Lower leg skin (tissue), 4 donors: Measurements from ENCODE around the gene RTF2. TPM values are rescaled to one million over a fixed set of nuclear protein-coding genes. Genes with fewer than 3 reads are reported as not detected.

Experiments used
- DNase-seq, 2 donors: peaks; one replicate each; pipeline ENCODE4 v3.0.0-alpha.2; 2019; ENCODE audit warnings: low spot score in 2 of 2
- H3K4me3 ChIP-seq: fragments of 200-600 bp; sonication (generic); 2 replicates; pipeline ENCODE4 v1.5.1; 2017; ENCODE audit warnings: mild to moderate bottlenecking, low read depth; ENCODE audit not compliant: poor library complexity, severe bottlenecking
- POLR2A ChIP-seq, 2 donors: fragments of 450-650 bp; IDR thresholded peaks; one replicate each; pipeline ENCODE4 v1.6.1; 2016 to 2017; ENCODE audit warnings: antibody characterized with exemption in 2 of 2, mild to moderate bottlenecking in 1 of 2, moderate library complexity in 1 of 2
- WGBS, 2 donors: methylation state at CpG; one replicate each; pipeline ENCODE4 v1.1.5; 2018; 5-methylcytosine and 5-hydroxymethylcytosine counted together
- intact Hi-C: fragments of 100-400 bp; cut with DNase I; formaldehyde crosslinking; loops from one replicate; pipeline ENCODE4 v1.15.0; 2023; ENCODE audit warnings: low total_unique reads
- total RNA-seq, 4 donors: library from RNA; depleted of rRNA; stranded (reverse); fragments of >200 nt; gene quantifications; one replicate each; pipeline ENCODE4 v1.1.0, GENCODE V29; 2016
- TF ChIP-seq, protein P1 (sequence below), 3 donors: fragments of 450-650 bp; IDR thresholded peaks; one replicate each; pipeline ENCODE4 v1.5.1; 2016; ENCODE audit warnings: antibody characterized with exemption in 3 of 3, mild to moderate bottlenecking in 3 of 3, moderate library complexity in 2 of 3

The RTF2 gene
- total RNA-seq, 4 donors from 2014 or later = 37.0 to 57.8 (median 47.9) TPM

DNA sequence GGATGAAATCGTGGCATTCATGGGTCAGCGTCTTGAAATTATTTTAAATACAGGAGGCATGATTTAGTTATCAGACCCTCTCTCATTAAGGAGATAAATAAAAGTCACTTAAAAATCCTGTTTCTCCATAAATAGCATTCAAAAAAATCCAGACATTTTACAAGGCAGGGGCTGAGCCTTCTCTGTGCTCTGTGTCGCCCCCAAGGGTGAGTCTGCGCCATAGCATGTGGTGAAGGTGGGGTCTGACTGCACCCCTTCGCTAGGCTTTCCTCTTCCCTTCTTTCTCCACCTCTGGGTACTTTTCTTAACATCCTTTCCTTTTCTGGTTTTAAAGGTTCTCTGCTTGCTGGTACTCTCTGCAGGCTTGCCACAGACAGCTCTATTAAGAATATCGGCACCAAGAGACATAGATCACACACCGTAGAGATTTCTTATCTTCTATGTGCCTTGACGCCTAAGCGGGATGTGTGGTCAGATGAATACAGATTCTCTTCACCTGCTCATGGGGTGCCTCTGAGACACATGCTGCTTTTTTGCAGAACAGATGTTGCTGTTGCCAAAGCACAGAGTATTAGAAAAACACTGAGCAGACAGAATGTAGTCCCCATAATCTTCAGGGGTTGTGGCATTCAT is 36.1 kb downstream of the RTF2 start:
- peak in 1 of 2 donors; percentile 25 for DNase-seq
- intact Hi-C loops = no loop called here
- 88 to 91% methylated on average over 9 of the region's 9 CpGs for WGBS, 2 donors
- no peak overlapping the region for H3K4me3 ChIP-seq
- no peak for TF ChIP-seq POLR2A (IDR thresholded peaks at IDR 0.05)

DNA sequence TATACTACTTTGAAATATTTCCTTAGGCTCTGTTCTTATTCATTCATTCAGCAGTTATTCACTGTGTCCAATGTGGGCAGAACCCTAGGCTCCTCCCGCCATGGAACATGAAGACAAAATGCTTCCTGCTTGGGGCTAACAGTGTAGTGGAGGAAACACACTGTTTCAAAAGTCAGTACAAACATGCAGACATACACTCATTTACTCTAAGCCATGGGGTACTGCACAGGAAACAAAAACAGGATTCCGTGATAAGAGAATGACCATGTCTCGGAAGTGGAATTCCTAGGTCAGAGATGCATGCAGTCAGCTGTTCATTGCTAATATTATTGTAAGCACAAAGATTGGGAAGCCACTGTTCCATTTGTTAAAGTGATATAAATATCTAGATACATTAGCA is 37.7 kb downstream of the RTF2 start:
- peak in 1 of 2 donors; percentile 18 for DNase-seq
- H3K4me3 ChIP-seq = no peak overlapping the region
- 64 to 68% methylated on average over 3 of the region's 3 CpGs for WGBS, 2 donors
- intact Hi-C loops = no loop called here
- TF ChIP-seq POLR2A (IDR thresholded peaks at IDR 0.05) = no peak
- TF ChIP-seq, protein P1, sequence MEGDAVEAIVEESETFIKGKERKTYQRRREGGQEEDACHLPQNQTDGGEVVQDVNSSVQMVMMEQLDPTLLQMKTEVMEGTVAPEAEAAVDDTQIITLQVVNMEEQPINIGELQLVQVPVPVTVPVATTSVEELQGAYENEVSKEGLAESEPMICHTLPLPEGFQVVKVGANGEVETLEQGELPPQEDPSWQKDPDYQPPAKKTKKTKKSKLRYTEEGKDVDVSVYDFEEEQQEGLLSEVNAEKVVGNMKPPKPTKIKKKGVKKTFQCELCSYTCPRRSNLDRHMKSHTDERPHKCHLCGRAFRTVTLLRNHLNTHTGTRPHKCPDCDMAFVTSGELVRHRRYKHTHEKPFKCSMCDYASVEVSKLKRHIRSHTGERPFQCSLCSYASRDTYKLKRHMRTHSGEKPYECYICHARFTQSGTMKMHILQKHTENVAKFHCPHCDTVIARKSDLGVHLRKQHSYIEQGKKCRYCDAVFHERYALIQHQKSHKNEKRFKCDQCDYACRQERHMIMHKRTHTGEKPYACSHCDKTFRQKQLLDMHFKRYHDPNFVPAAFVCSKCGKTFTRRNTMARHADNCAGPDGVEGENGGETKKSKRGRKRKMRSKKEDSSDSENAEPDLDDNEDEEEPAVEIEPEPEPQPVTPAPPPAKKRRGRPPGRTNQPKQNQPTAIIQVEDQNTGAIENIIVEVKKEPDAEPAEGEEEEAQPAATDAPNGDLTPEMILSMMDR (IDR thresholded peaks at IDR 0.05) = no peak

DNA sequence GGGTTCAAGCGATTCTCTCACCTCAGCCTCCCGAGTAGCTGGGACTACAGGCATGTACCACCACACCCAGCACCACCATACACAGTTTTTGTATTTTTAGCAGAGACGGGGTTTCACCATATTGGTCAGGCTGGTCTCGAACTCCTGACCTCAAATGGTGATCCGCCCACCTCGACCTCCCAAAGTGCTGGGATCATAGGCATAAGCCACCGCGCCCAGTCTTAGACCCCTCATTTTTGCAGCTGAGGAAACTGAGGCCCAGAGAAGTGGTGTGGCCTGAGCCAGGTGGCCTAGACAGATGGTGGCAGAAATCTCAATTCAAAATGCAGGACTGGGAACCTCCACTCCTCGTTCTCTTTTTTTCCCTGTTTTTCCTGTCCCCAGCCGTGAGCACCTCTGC is 43.5 kb downstream of the RTF2 start:
- WGBS, 2 donors = 95 to 98% methylated on average over 10 of the region's 10 CpGs
- H3K4me3 ChIP-seq = no peak overlapping the region
- intact Hi-C loops = no loop called here
- TF ChIP-seq, protein P1 (IDR thresholded peaks at IDR 0.05) = no peak
- TF ChIP-seq POLR2A (IDR thresholded peaks at IDR 0.05) = no peak
- DNase-seq = peak in 1 of 2 donors; percentile 53

DNA sequence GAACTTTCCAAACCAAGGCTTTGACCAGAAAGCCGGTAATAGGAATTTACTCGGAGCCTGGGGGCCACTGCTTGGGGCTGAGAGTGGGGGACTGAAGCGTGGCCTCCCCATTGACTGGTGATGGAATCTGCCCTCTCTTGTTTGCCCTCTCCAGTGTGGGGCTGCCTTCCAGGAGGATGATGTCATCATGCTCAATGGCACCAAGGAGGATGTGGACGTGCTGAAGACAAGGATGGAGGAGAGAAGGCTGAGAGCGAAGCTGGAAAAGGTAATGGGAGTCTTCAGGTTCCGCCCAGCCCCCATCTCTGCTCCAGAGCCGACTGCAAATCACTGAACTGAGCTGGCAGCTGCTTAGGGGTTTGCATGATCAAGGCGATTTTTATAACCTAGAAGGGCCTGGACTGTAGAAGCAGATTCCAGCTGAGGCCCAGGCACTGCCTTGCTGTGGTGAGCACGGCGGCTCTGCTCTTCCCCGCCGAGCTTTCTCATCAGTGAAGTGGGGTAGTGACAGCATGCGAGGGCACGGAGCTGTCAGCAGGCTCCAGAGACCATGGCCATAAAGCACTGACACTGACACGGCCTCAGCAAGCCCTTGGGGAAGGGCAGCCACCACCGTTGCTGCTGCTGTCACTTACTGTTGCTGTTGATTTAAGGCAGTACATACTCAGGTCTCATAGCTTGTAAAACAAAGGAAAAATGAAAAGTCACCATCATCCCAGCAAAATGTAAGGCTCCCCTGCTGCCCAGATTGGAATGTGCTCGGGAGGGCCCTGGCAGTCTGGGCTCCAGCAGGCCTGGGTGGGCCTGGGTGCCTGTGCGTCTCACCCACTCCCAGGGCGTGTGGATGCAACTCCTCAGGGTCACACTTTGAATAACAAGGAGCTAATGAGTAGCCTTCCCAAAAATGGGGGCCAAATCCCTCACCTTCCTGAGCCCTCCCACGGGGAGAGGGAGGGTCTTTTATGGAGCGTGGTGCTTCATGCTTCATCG is 45.0 kb downstream of the RTF2 start:
- WGBS, 2 donors = 83 to 86% methylated on average over 22 of the region's 22 CpGs
- H3K4me3 ChIP-seq = no peak overlapping the region
- intact Hi-C loops = no loop called here
- DNase-seq = peak in 1 of 2 donors; percentile 48
- TF ChIP-seq, protein P1 (IDR thresholded peaks at IDR 0.05) = no peak
- no peak for TF ChIP-seq POLR2A (IDR thresholded peaks at IDR 0.05)

DNA sequence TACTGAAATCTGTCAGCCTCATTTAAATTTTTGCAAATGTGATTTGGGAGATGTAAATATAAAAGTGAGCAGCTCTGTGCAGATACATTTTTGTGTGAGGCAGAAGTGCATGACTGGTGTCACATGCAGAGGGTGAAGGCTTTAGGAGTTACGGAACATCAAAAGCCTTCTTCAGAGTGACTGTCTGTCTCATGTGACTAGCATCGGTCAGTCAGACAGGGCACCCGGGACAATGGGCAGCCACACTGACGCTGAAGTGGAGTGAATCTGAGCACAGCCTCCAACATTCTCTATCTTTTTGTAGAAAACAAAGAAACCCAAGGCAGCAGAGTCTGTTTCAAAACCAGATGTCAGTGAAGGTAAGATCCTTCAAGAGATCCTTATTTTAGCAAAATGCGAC is 48.2 kb downstream of the RTF2 start:
- intact Hi-C loops = no loop called here
- TF ChIP-seq POLR2A (IDR thresholded peaks at IDR 0.05) = no peak
- TF ChIP-seq, protein P1 (IDR thresholded peaks at IDR 0.05) = no peak
- DNase-seq = peak in 1 of 2 donors; percentile 50
- WGBS, 2 donors = 85 to 91% methylated on average over 5 of the region's 5 CpGs
- no peak overlapping the region for H3K4me3 ChIP-seq

DNA sequence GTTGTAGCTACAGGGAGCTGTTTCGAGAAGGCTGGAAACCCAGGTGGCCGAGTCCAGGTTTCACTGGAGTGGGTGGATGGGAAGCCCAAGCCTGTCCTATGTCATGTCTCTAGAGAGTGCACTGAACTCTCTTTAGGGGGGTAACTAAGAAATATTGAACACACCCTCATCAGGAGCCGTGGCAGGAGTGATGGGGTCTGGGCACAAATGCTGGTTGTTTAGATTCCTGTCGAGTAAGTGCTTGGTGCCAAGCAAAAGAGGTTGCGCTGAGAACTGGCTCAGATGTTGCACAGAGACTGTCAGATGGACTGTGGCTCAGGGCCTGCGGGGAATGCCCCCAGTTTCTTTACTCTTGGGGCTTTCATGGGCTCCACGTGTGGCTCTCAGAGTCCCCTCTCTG is 48.8 kb downstream of the RTF2 start:
- peak in 1 of 2 donors; percentile 40 for DNase-seq
- intact Hi-C loops = no loop called here
- TF ChIP-seq, protein P1 (IDR thresholded peaks at IDR 0.05) = no peak
- TF ChIP-seq POLR2A (IDR thresholded peaks at IDR 0.05) = no peak
- no peak overlapping the region for H3K4me3 ChIP-seq
- 96 to 97% methylated on average over 7 of the region's 7 CpGs for WGBS, 2 donors
